GM13977 (cell line): ENCODE data around the gene GFOD2.
A peak's percentile ranks its signal among the peaks of the same experiment; 100 is the strongest.

ENCODE experiments used
- DNase-seq: peaks from one replicate; pipeline ENCODE4 v3.0.0; 2012; ENCODE audit warnings: low spot score
- in situ Hi-C: fragments of 300-500 bp; cut with MboI; formaldehyde crosslinking; loops from one replicate; pipeline ENCODE4 v1.12.0; 2022; ENCODE audit warnings: low sequenced_read_pairs, low pct_unique_long_range_greater_than_20kb, mixed read lengths, inconsistent platforms; ENCODE audit not compliant: unreplicated experiment
- TF ChIP-seq, protein P1 (sequence below): IDR thresholded peaks from 2 replicates; pipeline ENCODE4 v1.5.1; 2012; ENCODE audit warnings: mild to moderate bottlenecking, control low read depth; ENCODE audit not compliant: insufficient read depth; ENCODE audit errors: extremely low read depth, missing control alignments

The GFOD2 gene

DNA sequence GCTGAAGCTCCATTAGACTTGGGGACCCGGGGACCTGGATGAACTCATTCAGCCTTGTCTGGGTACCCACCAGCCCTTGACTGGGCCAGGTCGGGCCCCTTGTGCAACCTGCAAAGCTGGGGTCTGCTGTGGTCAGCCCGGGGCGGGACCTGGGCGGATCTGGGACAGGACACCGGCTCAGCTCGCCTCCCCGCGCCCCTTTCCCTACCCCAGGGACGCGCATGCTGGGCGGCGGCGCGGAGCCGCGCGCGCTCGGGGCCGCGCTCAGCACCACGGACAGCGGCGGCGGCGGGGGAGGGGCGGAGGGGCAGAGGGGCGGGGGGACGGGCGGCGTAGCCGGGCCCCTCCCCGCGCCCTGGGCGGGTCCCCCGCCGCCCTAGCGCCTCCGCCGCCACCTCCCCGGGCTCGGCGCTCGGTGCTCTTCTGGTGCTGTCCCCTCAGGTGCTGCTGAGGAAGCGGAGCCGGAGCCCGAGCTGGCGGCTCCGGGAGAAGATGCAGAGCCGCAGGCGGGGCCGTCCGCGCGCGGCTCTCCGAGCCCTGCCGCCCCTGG, 66.5 kb downstream of the GFOD2 start:
- TF ChIP-seq, protein P1, sequence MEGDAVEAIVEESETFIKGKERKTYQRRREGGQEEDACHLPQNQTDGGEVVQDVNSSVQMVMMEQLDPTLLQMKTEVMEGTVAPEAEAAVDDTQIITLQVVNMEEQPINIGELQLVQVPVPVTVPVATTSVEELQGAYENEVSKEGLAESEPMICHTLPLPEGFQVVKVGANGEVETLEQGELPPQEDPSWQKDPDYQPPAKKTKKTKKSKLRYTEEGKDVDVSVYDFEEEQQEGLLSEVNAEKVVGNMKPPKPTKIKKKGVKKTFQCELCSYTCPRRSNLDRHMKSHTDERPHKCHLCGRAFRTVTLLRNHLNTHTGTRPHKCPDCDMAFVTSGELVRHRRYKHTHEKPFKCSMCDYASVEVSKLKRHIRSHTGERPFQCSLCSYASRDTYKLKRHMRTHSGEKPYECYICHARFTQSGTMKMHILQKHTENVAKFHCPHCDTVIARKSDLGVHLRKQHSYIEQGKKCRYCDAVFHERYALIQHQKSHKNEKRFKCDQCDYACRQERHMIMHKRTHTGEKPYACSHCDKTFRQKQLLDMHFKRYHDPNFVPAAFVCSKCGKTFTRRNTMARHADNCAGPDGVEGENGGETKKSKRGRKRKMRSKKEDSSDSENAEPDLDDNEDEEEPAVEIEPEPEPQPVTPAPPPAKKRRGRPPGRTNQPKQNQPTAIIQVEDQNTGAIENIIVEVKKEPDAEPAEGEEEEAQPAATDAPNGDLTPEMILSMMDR, result no peak
- in situ Hi-C loops, result loop anchor here (10.0 kb wide), 1 partner anchor 118 kb away; no protein-coding TSS in a partner anchor
- no peak for DNase-seq

DNA sequence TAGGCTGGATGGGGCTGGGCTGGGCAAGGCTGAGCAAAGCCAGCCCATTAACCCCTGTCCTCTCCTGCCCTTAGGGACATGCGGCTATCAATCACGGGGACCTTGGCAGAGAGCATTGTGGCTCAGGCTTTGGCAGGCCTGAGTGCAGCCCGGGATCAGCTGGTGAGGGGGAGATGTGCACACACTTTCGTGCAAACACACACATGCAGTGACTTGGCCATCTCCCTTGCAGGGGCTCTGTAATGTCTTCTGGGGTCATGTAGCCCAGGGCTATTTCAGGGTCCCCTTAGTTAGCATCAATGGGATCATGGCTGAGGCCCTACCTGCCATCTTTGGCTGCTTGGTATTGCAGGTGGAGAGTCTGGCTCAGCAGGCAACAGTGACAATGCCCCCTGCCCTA, 67.3 kb downstream of the GFOD2 start:
- DNase-seq, result no peak
- in situ Hi-C loops, result loop anchor here (10.0 kb wide), 1 partner anchor 117 kb away; no protein-coding TSS in a partner anchor
- TF ChIP-seq, protein P1, result no peak

DNA sequence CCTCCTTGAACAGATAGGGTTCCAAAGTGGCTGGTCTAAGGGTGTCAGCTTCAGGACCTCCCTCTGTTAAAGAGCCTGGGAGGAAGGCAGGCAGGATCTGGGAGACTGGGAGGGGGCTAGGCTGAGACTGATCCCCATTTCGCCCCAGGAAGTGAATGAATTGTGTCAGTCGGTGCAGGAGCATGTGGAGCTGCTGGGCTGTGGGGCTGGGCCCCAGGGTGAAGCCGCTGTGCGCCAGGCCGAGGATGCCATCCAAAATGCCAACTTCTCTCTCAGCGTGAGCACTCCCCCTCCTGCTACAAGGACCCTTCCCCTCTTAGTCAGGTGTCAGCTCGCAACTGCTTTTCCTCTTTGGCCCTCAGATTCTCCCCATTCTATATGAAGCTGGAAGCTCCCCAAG, 68.1 kb downstream of the GFOD2 start:
- DNase-seq, result no peak
- in situ Hi-C loops, result loop anchor here (10.0 kb wide), 1 partner anchor 116 kb away; no protein-coding TSS in a partner anchor
- TF ChIP-seq, protein P1, result no peak

DNA sequence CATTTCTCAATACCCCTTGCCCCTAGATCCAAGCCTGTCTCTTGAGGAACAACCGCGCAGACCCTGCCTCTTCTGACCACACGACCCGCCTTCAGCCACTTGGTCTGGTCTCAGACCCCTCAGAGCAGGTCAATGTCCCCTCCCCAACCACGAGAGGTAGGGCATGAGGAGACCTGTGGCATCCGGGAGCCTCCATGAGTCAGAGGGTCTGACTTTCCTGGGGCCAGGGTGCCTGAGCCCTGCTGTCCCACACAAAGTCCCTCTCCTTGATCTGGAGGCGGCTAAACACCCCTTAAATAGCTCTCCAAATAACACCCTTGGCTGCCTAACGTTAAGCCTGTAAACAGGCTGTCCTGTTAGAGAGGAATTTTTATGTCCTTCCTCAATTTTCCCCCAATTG, 69.1 kb downstream of the GFOD2 start:
- TF ChIP-seq, protein P1, result no peak
- DNase-seq, result no peak

DNA sequence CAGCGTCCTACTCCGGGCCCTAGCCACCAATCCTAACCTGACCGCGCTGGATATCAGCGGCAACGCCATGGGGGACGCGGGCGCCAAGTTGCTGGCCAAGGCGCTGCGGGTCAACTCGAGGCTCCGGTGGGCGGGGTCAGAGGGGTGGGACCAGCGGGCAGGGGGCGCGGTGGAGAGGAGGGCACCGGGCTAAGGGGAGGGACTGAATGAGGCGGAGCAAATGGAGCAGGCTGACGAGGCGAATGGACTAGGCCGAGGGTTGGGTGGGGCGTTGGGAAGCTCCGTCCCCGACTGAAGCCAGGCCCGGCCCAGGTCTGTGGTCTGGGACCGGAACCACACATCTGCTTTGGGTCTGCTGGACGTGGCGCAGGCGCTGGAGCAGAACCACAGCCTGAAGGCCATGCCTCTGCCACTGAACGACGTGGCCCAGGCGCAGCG, 69.6 kb downstream of the GFOD2 start:
- TF ChIP-seq, protein P1, result no peak
- no peak for DNase-seq
- in situ Hi-C loops, result no loop called here

More for the DNA sequence above, 69.1 kb downstream of the GFOD2 start:
- in situ Hi-C loops, result loop anchor here (10.0 kb wide), 1 partner anchor 115 kb away; no protein-coding TSS in a partner anchor

DNA sequence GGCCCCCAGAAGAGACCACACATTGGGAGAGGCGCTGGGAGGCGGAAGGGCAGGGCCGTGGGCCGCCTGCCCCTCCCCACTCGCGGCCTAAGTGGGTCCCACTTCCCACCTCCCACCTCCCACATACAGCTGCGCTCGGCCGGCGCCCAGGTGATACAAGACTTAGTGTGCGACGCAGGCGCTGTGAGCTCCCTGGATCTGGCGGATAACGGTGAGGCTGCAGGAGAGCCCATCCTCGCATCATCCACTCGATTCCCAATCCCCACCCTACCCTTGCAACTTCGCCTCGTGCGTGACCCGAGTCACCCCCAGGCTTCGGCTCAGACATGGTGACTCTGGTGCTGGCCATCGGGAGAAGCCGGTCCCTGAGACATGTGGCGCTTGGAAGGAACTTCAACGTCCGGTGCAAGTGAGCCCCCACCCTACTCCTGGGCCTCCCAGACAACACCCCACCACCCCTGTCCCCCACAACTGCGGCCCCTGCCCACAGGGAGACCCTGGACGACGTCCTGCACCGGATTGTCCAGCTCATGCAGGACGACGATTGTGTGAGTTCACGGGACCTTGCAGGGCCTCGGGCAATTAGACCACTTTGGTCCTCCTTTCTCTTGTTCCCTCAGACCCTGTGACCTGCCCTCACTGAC, 70.2 kb downstream of the GFOD2 start:
- DNase-seq, result peak; percentile 23
- in situ Hi-C loops, result no loop called here
- TF ChIP-seq, protein P1, result no peak
